Thymus (tissue), 11 donors: ENCODE data around the gene BPIFB2. TPM values are rescaled to one million over a fixed set of nuclear protein-coding genes. Genes with fewer than 3 reads are reported as not detected.

Source experiments
- DNase-seq, 9 donors: peaks; one replicate each; pipeline ENCODE4 v3.0.0-alpha.2; 2013; ENCODE audit warnings: low spot score in 9 of 9, low read depth in 6 of 9, missing footprints in 1 of 9
- H3K27ac ChIP-seq, 2 donors: one replicate each; pipeline ENCODE4 v1.5.1; 2013; ENCODE audit warnings: control low read depth in 1 of 2, low read depth in 1 of 2, low read length in 1 of 2, mild to moderate bottlenecking in 1 of 2, moderate library complexity in 1 of 2
- H3K27me3 ChIP-seq, 2 donors: one replicate each; pipeline ENCODE4 v1.5.1; 2013; ENCODE audit warnings: low read length in 1 of 2; ENCODE audit not compliant: control insufficient read depth in 2 of 2, insufficient read depth in 1 of 2
- H3K36me3 ChIP-seq, 2 donors: one replicate each; pipeline ENCODE4 v1.5.1; 2013; ENCODE audit warnings: low read length in 1 of 2, mild to moderate bottlenecking in 1 of 2, moderate library complexity in 1 of 2; ENCODE audit not compliant: control insufficient read depth in 2 of 2, insufficient read depth in 2 of 2
- H3K4me1 ChIP-seq, 2 donors: one replicate each; pipeline ENCODE4 v1.5.1; 2013; ENCODE audit warnings: low read length in 2 of 2; ENCODE audit not compliant: control insufficient read depth in 2 of 2, insufficient read depth in 2 of 2
- H3K4me3 ChIP-seq, 2 donors: one replicate each; pipeline ENCODE4 v1.5.1; 2013; ENCODE audit warnings: low read length in 2 of 2, control low read depth in 1 of 2, mild to moderate bottlenecking in 1 of 2
- H3K9me3 ChIP-seq, 2 donors: one replicate each; pipeline ENCODE4 v1.5.1; 2013; ENCODE audit warnings: low read length in 1 of 2, mild to moderate bottlenecking in 1 of 2; ENCODE audit not compliant: control insufficient read depth in 2 of 2, insufficient read depth in 1 of 2
- WGBS: extraction: QIAGEN DNeasy Blood & Tissue Kit; methylation state at CpG from one replicate; pipeline ENCODE4 v1.1.7; 2013; 5-methylcytosine and 5-hydroxymethylcytosine counted together
- polyA plus RNA-seq: library from polyadenylated mRNA; stranded (reverse); fragments of 200-250 nt; gene quantifications from one replicate; pipeline ENCODE4 v1.2.3, GENCODE V29; 2013
- total RNA-seq: library from RNA; stranded (reverse); fragments of 120-200 nt; gene quantifications from one replicate; pipeline ENCODE4 v1.2.4, GENCODE V29; 2013
- donor health status: healthy.

Gene BPIFB2
- total and polyA plus RNA-seq, 2 donors = 0.05 to 0.73 TPM

DNA sequence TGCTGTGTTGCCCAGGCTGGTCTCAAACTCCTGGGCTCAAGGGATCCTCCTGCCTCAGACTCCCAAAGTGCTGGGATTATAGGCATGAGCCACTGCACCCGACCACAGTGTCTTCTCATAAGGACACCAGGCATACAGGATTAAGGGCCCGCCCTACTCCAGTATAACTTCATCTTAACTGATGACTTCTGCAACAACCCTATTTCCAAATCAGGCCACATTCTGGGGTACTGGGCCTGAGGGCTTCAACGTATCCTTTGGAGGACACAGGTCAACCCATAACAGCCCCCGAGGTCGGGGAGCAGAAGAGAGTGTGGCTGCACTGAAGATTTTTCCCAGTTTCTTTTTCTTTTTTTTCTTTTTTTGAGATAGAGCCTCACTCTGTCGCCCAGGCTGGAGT lies 42.9 kb upstream of the BPIFB2 start:
- H3K36me3 ChIP-seq = no peaks in the 10 kb centered on the region
- H3K27me3 ChIP-seq = no peaks in the 10 kb centered on the region
- WGBS = 97% methylated on average over 6 of the region's 6 CpGs
- no peak overlapping the region for H3K27ac ChIP-seq
- DNase-seq = no peak
- no peak overlapping the region for H3K4me3 ChIP-seq
- H3K4me1 ChIP-seq = peaks cover 36 to 69% of the 10 kb centered on the region in 2 donors
- H3K9me3 ChIP-seq = no peaks in the 10 kb centered on the region

DNA sequence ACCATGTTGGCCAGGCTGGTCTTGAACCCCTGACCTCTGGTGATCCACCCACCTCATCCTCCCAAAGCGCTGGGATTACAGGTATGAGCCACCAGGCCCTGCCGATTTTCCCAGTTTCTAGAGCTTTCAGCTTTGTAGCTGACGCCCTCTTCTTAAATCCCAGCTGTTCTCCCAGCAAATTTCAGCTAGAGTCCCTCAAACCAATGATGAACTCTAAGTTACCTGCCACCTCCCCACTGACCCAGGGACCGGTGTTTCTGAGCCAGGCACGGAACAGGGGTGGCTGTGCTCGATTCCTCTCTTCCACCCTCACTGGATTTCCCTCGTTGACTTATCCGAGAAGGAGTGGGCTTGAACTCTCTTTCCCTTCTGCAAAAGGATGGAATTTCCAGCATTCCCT lies 42.4 kb upstream of the BPIFB2 start:
- Histone ChIP-seq H3K27ac (peak overlapping the region in 1 of 2 donors; percentile 83), H3K4me3 (no peak overlapping the region), H3K4me1 (peaks cover 42 to 75% of the 10 kb centered on the region in 2 donors), H3K9me3 (no peaks in the 10 kb centered on the region), H3K36me3 (no peaks in the 10 kb centered on the region), H3K27me3 (no peaks in the 10 kb centered on the region)
- WGBS = 89% methylated on average over 8 of the region's 8 CpGs
- no peak for DNase-seq

DNA sequence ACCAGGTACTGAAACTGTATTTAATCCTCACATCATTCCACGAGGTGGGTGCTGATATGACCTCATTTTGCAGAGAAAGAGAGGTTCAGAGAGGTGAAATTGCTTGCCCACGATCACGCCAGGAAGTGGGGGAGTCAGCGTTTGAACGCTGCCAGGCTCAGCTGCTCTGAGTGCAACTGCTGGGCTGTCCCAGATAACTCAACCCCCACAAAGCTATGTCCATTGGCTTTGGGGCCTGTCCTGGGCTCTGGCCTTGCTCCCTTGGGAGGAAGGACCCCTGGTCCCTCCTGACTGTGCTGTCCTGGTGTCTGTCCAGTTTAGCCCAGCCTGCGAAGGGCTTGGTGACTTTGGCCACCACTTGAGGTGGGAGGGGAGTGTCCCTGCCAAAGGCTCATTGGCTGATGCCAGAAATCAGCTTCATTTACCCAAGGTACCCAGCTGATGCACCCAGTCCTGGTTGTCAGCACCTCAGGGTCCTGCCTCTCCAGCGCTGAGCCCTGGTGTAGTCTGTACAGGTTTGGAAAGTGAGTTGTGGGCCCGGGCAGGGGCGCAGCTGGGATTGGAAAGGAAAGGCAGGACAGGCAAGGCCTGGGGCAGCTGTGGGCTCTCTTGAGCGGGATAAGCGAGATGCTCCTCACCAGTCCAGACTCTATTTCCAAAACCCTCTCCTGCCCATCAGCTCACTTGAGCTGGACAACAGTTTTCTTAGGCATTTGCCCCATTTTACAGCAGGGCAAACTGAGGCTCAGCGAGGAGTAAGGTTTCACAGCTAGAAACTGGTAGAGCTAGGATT lies 41.7 kb upstream of the BPIFB2 start:
- no peaks in the 10 kb centered on the region for H3K9me3 ChIP-seq
- WGBS = 58% methylated on average over 12 of the region's 12 CpGs
- peak overlapping the region; percentile 78 to 83 for H3K27ac ChIP-seq
- H3K4me1 ChIP-seq = peaks cover 48 to 81% of the 10 kb centered on the region in 2 donors
- DNase-seq = peak in 5 of 9 donors; percentile 47 to 82 (median 61)
- no peaks in the 10 kb centered on the region for H3K36me3 ChIP-seq
- no peak overlapping the region for H3K4me3 ChIP-seq
- no peaks in the 10 kb centered on the region for H3K27me3 ChIP-seq

DNA sequence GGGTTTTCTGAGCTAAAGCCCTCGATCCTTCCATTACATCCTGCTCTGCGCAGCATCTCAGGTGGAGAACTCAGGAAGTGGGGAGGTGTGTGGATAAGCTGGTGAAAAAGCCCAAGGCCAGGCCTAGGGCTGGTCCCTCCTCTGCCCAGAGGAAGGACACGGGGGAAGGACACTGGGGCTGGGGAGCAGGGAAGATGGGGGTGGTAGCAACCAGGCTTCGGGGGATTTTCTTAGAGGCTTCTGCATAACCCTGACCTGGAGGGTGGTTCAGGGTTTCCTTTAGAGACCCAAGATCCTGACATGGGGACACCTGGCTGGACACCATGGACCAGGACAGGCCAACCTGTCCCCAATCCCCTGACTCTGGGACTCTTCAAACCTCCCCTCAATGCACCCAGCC lies 41.1 kb upstream of the BPIFB2 start:
- no peak for DNase-seq
- Histone ChIP-seq H3K27me3 (no peaks in the 10 kb centered on the region), H3K27ac (peak overlapping the region; percentile 83 to 90), H3K9me3 (no peaks in the 10 kb centered on the region), H3K36me3 (no peaks in the 10 kb centered on the region), H3K4me1 (peaks cover 54 to 87% of the 10 kb centered on the region in 2 donors), H3K4me3 (no peak overlapping the region)
- 92% methylated on average over 4 of the region's 4 CpGs for WGBS

DNA sequence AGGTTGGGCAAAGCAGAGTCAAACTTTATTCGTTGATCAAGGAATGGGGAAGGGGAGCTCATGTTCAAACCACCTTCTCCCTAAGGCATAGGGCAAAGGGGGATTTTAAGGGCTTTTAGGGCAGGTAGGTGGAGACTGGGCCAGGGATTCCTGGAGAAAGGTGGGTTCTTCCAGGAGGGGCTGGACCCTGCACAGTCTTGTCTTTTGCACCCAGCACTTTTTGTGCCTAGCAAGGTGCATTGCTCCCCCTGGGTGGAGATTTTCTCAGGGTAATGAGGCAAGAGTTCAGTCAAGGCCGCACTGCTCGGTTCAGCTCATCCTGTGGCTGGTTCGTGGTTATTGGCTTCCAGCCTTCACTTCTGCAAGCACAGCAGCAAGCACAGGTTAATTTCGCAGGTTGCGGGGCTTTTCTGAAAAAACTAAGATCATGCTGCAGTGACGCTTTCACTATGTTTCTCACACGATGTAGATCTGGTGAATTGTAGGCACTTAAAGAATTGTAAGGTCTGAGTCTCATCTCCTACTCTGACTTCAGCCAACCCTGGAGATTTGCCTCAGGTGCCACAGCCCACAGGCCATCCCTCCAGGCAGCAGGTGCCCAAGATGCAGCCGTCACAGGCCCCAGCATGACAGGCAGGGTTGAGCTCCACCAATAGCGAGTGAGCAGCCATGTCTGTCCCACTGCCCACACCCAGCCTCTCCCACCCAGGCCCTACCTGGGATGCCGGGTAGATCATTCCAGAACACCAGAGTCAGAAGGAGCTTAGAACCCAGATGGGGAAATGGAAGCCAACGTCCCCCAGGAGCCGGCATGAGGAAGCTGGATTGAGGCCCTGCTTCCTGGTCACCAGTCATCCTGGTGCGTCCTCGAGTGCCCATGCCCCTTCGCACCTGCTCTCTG lies 40.4 kb upstream of the BPIFB2 start:
- WGBS = 48% methylated on average over 16 of the region's 16 CpGs
- Histone ChIP-seq H3K9me3 (no peaks in the 10 kb centered on the region), H3K4me3 (no peak overlapping the region), H3K27ac (peak overlapping the region; percentile 83 to 90), H3K4me1 (peaks cover 62 to 90% of the 10 kb centered on the region in 2 donors), H3K36me3 (no peaks in the 10 kb centered on the region), H3K27me3 (no peaks in the 10 kb centered on the region)
- peak in 4 of 9 donors; percentile 50 to 85 (median 55) for DNase-seq

- 81% methylated on average over 16 of the region's 16 CpGs for WGBS
- Histone ChIP-seq H3K27ac (peak overlapping the region; percentile 47 to 83), H3K36me3 (no peaks in the 10 kb centered on the region), H3K9me3 (peaks cover 0 to 6% of the 10 kb centered on the region in 2 donors), H3K4me1 (peaks cover 69 to 90% of the 10 kb centered on the region in 2 donors), H3K27me3 (no peaks in the 10 kb centered on the region), H3K4me3 (no peak overlapping the region)
- DNase-seq = peak in 1 of 9 donors; percentile 47
Observed at GRCh38 chr20:32967961-32968457, 39.5 kb upstream of the BPIFB2 start.

DNA sequence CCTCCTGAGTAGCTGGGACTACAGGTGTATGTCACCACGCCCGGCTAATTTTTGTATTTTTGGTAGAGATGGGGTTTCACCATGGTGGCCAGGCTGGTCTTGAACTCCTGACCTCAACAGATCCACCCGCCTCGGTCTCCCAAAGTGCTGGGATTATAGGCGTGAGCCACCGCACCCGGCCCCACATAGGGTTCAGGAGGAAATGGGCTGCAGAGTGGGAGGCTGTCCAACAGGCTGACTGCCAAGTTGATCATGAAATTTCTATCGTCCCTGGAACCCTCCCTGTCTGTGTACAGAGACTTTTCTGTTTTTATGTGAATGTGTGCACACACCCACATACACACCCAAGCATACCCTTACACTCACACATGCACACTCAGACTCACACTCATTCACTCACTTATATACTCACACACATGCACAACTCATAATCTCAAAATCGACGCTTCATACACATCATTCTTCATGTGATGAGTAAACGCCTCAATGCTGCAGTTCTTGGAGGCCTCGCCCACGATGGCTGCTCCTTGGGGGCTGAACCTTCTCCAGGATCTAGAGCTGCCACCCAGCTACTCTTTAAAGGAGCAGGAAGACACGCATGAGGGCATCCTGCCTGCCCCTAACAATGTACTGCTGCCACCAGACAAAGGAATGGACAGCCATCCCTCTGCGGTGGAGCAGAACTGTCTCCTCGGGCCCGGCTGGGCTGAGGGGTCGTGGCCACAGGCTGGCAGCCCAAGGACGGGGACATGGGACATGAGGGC lies 38.8 kb upstream of the BPIFB2 start:
- peak overlapping the region; percentile 66 to 97 for H3K27ac ChIP-seq
- H3K36me3 ChIP-seq = no peaks in the 10 kb centered on the region
- H3K4me3 ChIP-seq = no peak overlapping the region
- 90% methylated on average over 19 of the region's 19 CpGs for WGBS
- H3K27me3 ChIP-seq = no peaks in the 10 kb centered on the region
- DNase-seq = peak in 1 of 9 donors; percentile 46
- H3K4me1 ChIP-seq = peaks cover 76 to 90% of the 10 kb centered on the region in 2 donors
- peaks cover 0 to 6% of the 10 kb centered on the region in 2 donors for H3K9me3 ChIP-seq

DNA sequence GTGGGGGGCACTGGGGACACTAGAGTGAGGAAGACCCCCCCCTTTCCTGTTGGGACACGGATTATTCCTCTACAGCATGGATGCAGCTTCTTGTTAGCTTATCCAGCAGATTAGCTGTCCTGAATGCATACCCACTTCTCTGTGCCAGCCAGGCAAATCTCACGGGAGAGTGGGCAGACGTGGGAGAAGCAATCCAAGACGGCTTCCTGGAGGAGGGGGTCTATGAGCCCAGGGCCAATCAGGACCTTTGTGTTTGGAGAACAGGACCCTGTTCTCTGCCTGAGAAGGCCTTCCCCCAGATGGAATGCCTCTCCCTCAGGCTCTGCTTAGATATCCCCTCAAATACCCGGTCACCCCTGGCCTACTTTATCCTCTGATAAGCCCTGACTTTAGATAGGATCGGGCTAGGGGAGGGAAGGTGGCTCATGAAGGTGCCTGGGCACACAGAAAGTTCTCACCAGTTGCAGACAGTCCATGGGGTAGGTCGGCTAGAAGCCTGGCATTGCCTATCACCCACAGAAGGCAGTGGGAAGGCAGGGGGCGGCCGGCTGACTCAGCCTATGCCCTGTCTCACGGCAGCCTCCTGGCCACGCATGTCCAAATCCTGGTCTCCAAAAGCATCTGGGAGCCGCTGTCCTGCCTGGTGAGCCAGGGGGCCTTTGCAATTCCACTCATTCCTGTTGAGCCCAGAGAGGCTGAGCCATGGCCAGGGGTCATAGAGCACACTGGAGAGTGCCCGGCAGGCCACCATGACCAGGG lies 38.0 kb upstream of the BPIFB2 start:
- H3K27me3 ChIP-seq = no peaks in the 10 kb centered on the region
- H3K36me3 ChIP-seq = no peaks in the 10 kb centered on the region
- 97% methylated on average over 13 of the region's 13 CpGs for WGBS
- peak overlapping the region; percentile 97 to 99 for H3K27ac ChIP-seq
- peaks cover 82 to 97% of the 10 kb centered on the region in 2 donors for H3K4me1 ChIP-seq
- H3K9me3 ChIP-seq = peaks cover 0 to 6% of the 10 kb centered on the region in 2 donors
- no peak for DNase-seq
- no peak overlapping the region for H3K4me3 ChIP-seq
